GM21367 (cell line): Measurements from ENCODE around the gene REEP6.
"Not testable (repeated sequence)": the region's sequence is repeated elsewhere in the genome, so short reads cannot be mapped to it uniquely, and the experiment has no call there.

Source experiments
- ATAC-seq: cut with Tn5 transposase; IDR thresholded peaks from one replicate; pipeline ENCODE4 v1.9.1; 2021; ENCODE audit not compliant: unreplicated experiment

Gene REEP6

GRCh38 chr19:1471515-1472160 is 19.3 kb upstream of the REEP6 start:
- ATAC-seq: no peak

GRCh38 chr19:1472231-1473084 is 18.5 kb upstream of the REEP6 start:
- no peak for ATAC-seq

- no peak for ATAC-seq
Measured at GRCh38 chr19:1473085-1473851, 17.7 kb upstream of the REEP6 start.

- ATAC-seq: no peak
Measured at GRCh38 chr19:1474011-1474764, 16.8 kb upstream of the REEP6 start.

GRCh38 chr19:1474765-1475351 is 16.1 kb upstream of the REEP6 start:
- no peak for ATAC-seq

- ATAC-seq: no peak
Measured at GRCh38 chr19:1475751-1476437, 15.1 kb upstream of the REEP6 start.

- not testable (repeated sequence) for ATAC-seq
Measured at GRCh38 chr19:1477056-1477455, 13.9 kb upstream of the REEP6 start.

GRCh38 chr19:1478934-1479707 is 11.9 kb upstream of the REEP6 start, which contains the start of gene C19orf25:
C19orf25 (minus strand) TSS chr19:1479215; CDS start chr19:1478903, 312 bp downstream.
- ATAC-seq: no peak

- ATAC-seq: no peak
Measured at GRCh38 chr19:1481224-1481892, 9.6 kb upstream of the REEP6 start.

GRCh38 chr19:1481893-1482360 is 9.1 kb upstream of the REEP6 start:
- no peak for ATAC-seq

GRCh38 chr19:1482361-1483130 is 8.4 kb upstream of the REEP6 start:
- ATAC-seq: no peak

- ATAC-seq: no peak
Measured at GRCh38 chr19:1483131-1483978, 7.6 kb upstream of the REEP6 start.

- ATAC-seq: no peak
Measured at GRCh38 chr19:1483979-1484428, 7.0 kb upstream of the REEP6 start.

- no peak for ATAC-seq
Measured at GRCh38 chr19:1486720-1487575, 4.0 kb upstream of the REEP6 start.

GRCh38 chr19:1487576-1488281 is 3.3 kb upstream of the REEP6 start:
- no peak for ATAC-seq
